HFFc6 (cell line): Measurements from ENCODE around the gene PRKD1. TPM values are rescaled to one million over a fixed set of nuclear protein-coding genes. Genes with fewer than 3 reads are reported as not detected.

Experiments
- DNase-seq: peaks from one replicate; pipeline ENCODE4 v3.0.0-alpha.2; 2018
- H3K27ac Mint-ChIP-seq: 2 replicates; pipeline ENCODE4 v1.8.0; 2020; ENCODE audit warnings: mild to moderate bottlenecking, mixed read lengths
- H3K27me3 Mint-ChIP-seq: 2 replicates; pipeline ENCODE4 v1.8.0; 2021; ENCODE audit warnings: mild to moderate bottlenecking, moderate library complexity, mixed read lengths; ENCODE audit not compliant: insufficient read depth
- H3K36me3 Mint-ChIP-seq: 2 replicates; pipeline ENCODE4 v1.8.0; 2021; ENCODE audit warnings: low read depth, mixed read lengths
- H3K4me1 Mint-ChIP-seq: 2 replicates; pipeline ENCODE4 v1.8.0; 2020; ENCODE audit warnings: low read depth, mixed read lengths
- H3K4me3 Mint-ChIP-seq: 2 replicates; pipeline ENCODE4 v1.8.0; 2020; ENCODE audit warnings: mild to moderate bottlenecking, moderate library complexity, mixed read lengths
- H3K9me3 Mint-ChIP-seq: 2 replicates; pipeline ENCODE4 v1.8.0; 2020; ENCODE audit warnings: mild to moderate bottlenecking, mixed read lengths
- CTCF ChIP-seq: fragments of 200-600 bp; sonication (generic); IDR thresholded peaks from 2 replicates; pipeline ENCODE4 v1.5.0; 2021; ENCODE audit warnings: antibody characterized with exemption, mild to moderate bottlenecking
- total RNA-seq, 6 experiments: library from RNA; stranded (reverse); fragmentation: NEBNext Ultra II Directional; extraction: Animal tissue kit (Norgen Biotek cat#: 25700); gene quantifications; 2 replicates in 1 of 6; 3 replicates in 5 of 6; pipeline ENCODE4 v1.2.3, GENCODE V29; 2021

The PRKD1 gene
- total RNA-seq, 6 experiments from 2014 or later = 19.1 to 23.9 (median 21.7) TPM

DNA sequence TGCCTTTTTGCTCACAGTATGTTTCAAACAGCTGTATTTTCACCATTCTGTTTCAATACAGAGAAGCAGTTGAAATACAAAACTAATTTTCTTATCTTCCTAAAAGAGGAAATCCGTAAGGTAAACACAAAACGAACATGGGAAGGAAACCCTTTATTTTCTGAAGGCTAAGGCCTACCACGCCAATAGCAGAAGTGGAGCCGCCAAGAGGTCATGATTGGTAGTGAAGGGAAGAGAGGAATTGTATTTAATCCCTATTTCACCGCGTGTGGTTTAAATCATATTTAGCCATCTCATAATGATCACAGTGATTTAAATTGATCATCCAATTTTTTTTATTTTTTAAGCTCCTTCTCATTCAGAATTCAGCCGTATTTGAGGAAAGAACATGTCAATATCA is 398.2 kb downstream of the PRKD1 start:
- Mint-ChIP-seq H3K36me3 (no peaks in the 10 kb centered on the region), H3K27ac (no peak overlapping the region), H3K9me3 (no peaks in the 10 kb centered on the region), H3K4me3 (no peak overlapping the region; the same call in 1 of the 2 replicates), H3K4me1 (peaks cover 5% of the 10 kb centered on the region; the same call in 1 of the 2 replicates), H3K27me3 (peaks cover 7% of the 10 kb centered on the region; the same call in 1 of the 2 replicates)
- peak; percentile 80 for TF ChIP-seq CTCF
- DNase-seq = no peak

- no peak overlapping the region for H3K27ac Mint-ChIP-seq
- H3K4me1 Mint-ChIP-seq = peaks cover 5% of the 10 kb centered on the region; the same call in 1 of the 2 replicates
- no peak for TF ChIP-seq CTCF
- H3K27me3 Mint-ChIP-seq = peaks cover 7% of the 10 kb centered on the region; the same call in 1 of the 2 replicates
- H3K9me3 Mint-ChIP-seq = no peaks in the 10 kb centered on the region
- H3K36me3 Mint-ChIP-seq = no peaks in the 10 kb centered on the region
- no peak overlapping the region for H3K4me3 Mint-ChIP-seq
- DNase-seq = no peak
These were observed 398.8 kb downstream of the PRKD1 start for GRCh38 chr14:29528889-29529288.

DNA sequence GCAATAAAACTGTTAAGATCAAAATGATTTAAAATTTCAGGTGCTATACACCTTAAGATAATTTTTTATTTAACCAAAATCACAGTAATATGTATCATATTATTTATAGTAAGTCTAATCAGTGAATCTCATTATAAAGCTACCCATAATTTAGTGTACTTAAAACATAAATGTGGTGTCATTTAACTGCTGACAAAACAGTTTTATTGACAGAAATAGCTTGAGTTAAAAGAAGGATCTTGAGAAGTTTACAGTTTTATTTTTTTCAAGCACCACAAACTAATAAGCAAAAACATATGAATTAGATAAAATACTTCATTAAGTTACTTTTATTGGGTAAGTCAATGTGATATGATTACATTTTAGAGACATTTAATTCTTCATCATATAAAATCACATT is 400.4 kb downstream of the PRKD1 start:
- no peaks in the 10 kb centered on the region for H3K36me3 Mint-ChIP-seq
- DNase-seq = no peak
- TF ChIP-seq CTCF = no peak
- no peak overlapping the region for H3K27ac Mint-ChIP-seq
- H3K9me3 Mint-ChIP-seq = no peaks in the 10 kb centered on the region
- H3K27me3 Mint-ChIP-seq = peaks cover under 1% of the 10 kb centered on the region; the same call in 1 of the 2 replicates
- H3K4me3 Mint-ChIP-seq = no peak overlapping the region
- H3K4me1 Mint-ChIP-seq = peaks cover 5% of the 10 kb centered on the region; the same call in 1 of the 2 replicates
